Heart right ventricle (tissue), 16 donors: ENCODE measurements around the gene B4GALT5. TPM values are rescaled to one million over a fixed set of nuclear protein-coding genes. Genes with fewer than 3 reads are reported as not detected.
A peak's percentile ranks its signal among the peaks of the same experiment; 100 is the strongest.

Experiments
- ATAC-seq, 8 donors: fragments of 200-7000 bp; cut with Tn5 transposase; one replicate each; pipeline ENCODE4 v1.9.1; 2020; ENCODE audit warnings: mild to moderate bottlenecking in 8 of 8, moderate library complexity in 8 of 8, moderate number of reproducible peaks in 1 of 8
- DNase-seq, 2 donors: peaks; one replicate each; pipeline ENCODE4 v3.0.0-alpha.2; 2020
- H3K27ac ChIP-seq, 10 donors: fragments of 200-600 bp; sonication (generic) in 2 of 10; one replicate each; pipeline versions ENCODE4 v1.5.0 to v1.8.0; 2020 to 2022; ENCODE audit warnings: mild to moderate bottlenecking in 3 of 10
- H3K27me3 ChIP-seq, 7 donors: fragments of 200-600 bp; one replicate each; pipeline ENCODE4 v1.8.0; 2021 to 2022; ENCODE audit warnings: mild to moderate bottlenecking in 2 of 7
- H3K36me3 ChIP-seq, 9 donors: fragments of 200-600 bp; sonication (generic) in 1 of 9; one replicate each; pipeline versions ENCODE4 v1.5.0 to v1.8.0; 2020 to 2022; ENCODE audit warnings: mild to moderate bottlenecking in 2 of 9
- H3K4me1 ChIP-seq, 9 donors: fragments of 200-600 bp; sonication (generic) in 1 of 9; one replicate each; pipeline versions ENCODE4 v1.5.0 to v1.8.0; 2020 to 2022; ENCODE audit warnings: mild to moderate bottlenecking in 4 of 9
- H3K4me3 ChIP-seq, 10 donors: fragments of 200-600 bp; sonication (generic) in 2 of 10; one replicate each; pipeline versions ENCODE4 v1.5.0 to v1.8.0; 2020 to 2022; ENCODE audit warnings: mild to moderate bottlenecking in 7 of 10, moderate library complexity in 2 of 10
- H3K9me3 ChIP-seq, 11 donors: fragments of 200-600 bp in 10 of 11; sonication (generic) in 2 of 11; one replicate each; pipeline versions ENCODE4 v1.5.0 to v1.8.0; 2013 to 2022; ENCODE audit warnings: mild to moderate bottlenecking in 2 of 11, control low read depth in 1 of 11, moderate library complexity in 1 of 11
- WGBS, 2 donors: extraction: QIAGEN DNeasy Blood & Tissue Kit; methylation state at CpG; one replicate each; pipeline ENCODE4 v1.1.7; 2013; ENCODE audit warnings: inconsistent platforms in 1 of 2; 5-methylcytosine and 5-hydroxymethylcytosine counted together
- intact Hi-C, 10 donors: fragments of 100-400 bp; cut with DNase I; formaldehyde crosslinking; loops; one replicate each; pipeline versions ENCODE4 v1.11.1 to v1.14.2; 2022
- polyA plus RNA-seq, 2 donors: library from polyadenylated mRNA; stranded (reverse); fragments of 200-250 nt; gene quantifications; one replicate each; pipeline ENCODE4 v1.2.3, GENCODE V29; 2013
- total RNA-seq, 10 donors: library from RNA; stranded (reverse); fragmentation: NEBNext Ultra II Directional in 3 of 10; extraction: Animal tissue kit (Norgen Biotek cat#: 25700) in 3 of 10; gene quantifications; one replicate each; pipeline versions ENCODE4 v1.2.1 to v1.2.4, GENCODE V29; 2021 to 2023
- TF ChIP-seq, protein P1 (sequence below), 9 donors: fragments of 200-600 bp; sonication (generic) in 2 of 9; IDR thresholded peaks; one replicate each; pipeline versions ENCODE4 v1.5.0 to v1.8.0; 2021 to 2022; ENCODE audit warnings: antibody characterized with exemption in 9 of 9, mild to moderate bottlenecking in 5 of 9, moderate library complexity in 1 of 9
- donor health status: Arrhythmogenic right ventricular cardiomyopathy.
- donor health status: ischemic (EF 13 %, LVEDD 7.1; RV severe dilation, severe dysfunction).
- donor health status: healthy with polysubstance abuse.
- donor health status: DM: no; HTN: yes; CAD: no.
- donor health status: DM: no; HTN: no; CAD: no.
- donor health status: ischemic (EF 25% LVEDD 6.9; RV normal size, moderate dysfunction).
- donor health status: ischemic (EF 25% LVEDD 5.7; RV mildly dilated, moderate dysfunction).
- donor health status: healthy.
- donor health status: DM: yes; HTN: yes; CAD: no.
- donor health status: Ischemic cardiomyopathy.
- donor health status: ischemic (EF 35%, LVEDD 5.7; RV mildly dilated, moderate dysfunction).
- donor health status: nonischemic (EF 11% LVEDD 7.7; RV severe dilation, severe dysfunction).
- donor health status: DM: yes; HTN: yes; CAD: no.
- donor health status: PGD.
- donor health status: ischemic (EF 29% LVEDD 5.4; RV normal size, mild dysfunction).
- donor health status: nonischemic (EF 23%, LVEDD 6.1; RV moderate dilation, normal function).

B4GALT5 gene
- total and polyA plus RNA-seq, 12 donors = 7.4 to 61.6 (median 29.6) TPM

DNA sequence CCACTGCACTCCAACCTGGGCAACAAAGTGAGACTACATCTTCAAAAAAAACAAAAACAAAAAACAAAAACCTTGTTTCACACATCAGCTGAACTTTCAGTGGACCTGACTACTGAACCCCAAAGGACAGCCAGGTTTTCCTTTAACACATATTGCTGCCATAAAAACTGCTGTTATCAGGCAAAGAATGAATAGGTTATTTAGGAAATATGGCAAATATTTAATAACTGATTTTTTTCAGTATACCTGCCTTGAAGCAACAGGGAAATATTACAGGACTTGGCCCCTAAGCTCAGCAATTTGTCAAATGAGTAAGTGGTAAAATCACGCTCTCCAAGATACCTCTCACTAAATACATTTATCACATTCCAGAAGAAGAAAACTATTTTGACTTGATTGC is 34.0 kb downstream of the B4GALT5 start:
- 89 to 93% methylated on average over 1 of the region's 1 CpG for WGBS, 2 donors

DNA sequence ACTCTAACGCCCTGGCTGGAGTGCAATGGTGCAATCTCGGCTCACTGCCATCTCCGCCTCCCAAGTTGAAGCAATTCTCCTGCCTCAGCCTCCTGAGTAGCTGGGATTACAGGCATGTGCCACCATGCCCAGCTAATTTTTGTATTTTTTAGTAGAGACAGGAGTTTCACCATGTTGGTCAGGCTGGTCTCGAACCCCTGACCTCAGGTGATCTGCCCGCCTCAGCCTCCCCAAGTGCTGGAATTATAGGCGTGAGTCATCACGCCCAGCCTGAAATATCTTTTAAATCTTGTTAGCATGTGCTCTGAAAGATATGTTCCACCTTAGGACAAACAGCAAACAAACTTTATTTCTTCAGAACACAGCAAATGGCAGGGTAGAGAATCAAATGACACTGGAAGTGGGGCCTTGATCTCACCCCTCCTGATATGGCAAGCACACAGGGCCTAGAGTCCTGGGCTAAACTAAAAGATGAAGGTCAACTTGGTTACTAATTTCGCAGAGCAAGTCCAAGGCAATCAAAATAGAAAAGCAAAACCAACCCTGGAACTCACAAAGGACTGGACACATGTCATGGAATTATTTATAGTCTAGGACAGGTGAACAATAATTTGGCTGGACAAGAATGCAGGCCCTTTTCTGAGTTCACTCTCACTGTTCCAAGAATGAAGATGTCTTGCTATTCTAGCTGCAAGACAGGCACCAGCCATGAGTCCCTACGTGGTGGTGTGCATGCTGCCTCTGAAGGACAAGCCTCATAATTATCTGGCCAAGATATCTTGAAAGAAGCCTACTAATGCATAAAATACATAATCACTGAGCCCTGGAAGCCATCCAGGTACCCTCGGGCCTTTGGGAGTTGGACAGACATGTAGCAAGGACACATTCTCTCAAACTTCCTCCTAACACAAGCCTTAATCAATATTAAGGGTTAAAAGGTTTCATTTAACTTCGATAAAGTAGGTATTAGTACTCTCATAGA is 35.6 kb downstream of the B4GALT5 start:
- WGBS, 2 donors = 71 to 75% methylated on average over 11 of the region's 11 CpGs
- Histone ChIP-seq H3K4me3 (peak overlapping the region in 1 of 10 donors; percentile 4), H3K27me3 (no peaks in the 10 kb centered on the region), H3K36me3 (no peaks in the 10 kb centered on the region), H3K27ac (peak overlapping the region; percentile 23 to 92 (median 72)), H3K9me3 (no peaks in the 10 kb centered on the region), H3K4me1 (peaks cover 14 to 95% (median 65%) of the 10 kb centered on the region in 9 donors)
- TF ChIP-seq, protein P1, sequence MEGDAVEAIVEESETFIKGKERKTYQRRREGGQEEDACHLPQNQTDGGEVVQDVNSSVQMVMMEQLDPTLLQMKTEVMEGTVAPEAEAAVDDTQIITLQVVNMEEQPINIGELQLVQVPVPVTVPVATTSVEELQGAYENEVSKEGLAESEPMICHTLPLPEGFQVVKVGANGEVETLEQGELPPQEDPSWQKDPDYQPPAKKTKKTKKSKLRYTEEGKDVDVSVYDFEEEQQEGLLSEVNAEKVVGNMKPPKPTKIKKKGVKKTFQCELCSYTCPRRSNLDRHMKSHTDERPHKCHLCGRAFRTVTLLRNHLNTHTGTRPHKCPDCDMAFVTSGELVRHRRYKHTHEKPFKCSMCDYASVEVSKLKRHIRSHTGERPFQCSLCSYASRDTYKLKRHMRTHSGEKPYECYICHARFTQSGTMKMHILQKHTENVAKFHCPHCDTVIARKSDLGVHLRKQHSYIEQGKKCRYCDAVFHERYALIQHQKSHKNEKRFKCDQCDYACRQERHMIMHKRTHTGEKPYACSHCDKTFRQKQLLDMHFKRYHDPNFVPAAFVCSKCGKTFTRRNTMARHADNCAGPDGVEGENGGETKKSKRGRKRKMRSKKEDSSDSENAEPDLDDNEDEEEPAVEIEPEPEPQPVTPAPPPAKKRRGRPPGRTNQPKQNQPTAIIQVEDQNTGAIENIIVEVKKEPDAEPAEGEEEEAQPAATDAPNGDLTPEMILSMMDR (IDR thresholded peaks at IDR 0.05) = no peak
- ATAC-seq (peak in 6 of 8 donors; percentile 23 to 74 (median 50)), DNase-seq (no peak)
- intact Hi-C loops = no loop called here

More for the DNA sequence above, 34.0 kb downstream of the B4GALT5 start:
- peak overlapping the region in 2 of 10 donors; percentile 88 to 92 for H3K27ac ChIP-seq
- TF ChIP-seq, protein P1 (IDR thresholded peaks at IDR 0.05) = no peak
- ATAC-seq (no peak), DNase-seq (no peak)
- no peaks in the 10 kb centered on the region for H3K9me3 ChIP-seq
- no peak overlapping the region for H3K4me3 ChIP-seq
- intact Hi-C loops = loop anchor here in 1 of 10 donors (10.0 kb wide), 1 partner anchor 45 kb away; no protein-coding TSS in a partner anchor
- H3K36me3 ChIP-seq = peaks cover 0 to 8% (median 0%) of the 10 kb centered on the region in 9 donors
- H3K27me3 ChIP-seq = no peaks in the 10 kb centered on the region
- H3K4me1 ChIP-seq = peaks cover 14 to 92% (median 61%) of the 10 kb centered on the region in 9 donors

DNA sequence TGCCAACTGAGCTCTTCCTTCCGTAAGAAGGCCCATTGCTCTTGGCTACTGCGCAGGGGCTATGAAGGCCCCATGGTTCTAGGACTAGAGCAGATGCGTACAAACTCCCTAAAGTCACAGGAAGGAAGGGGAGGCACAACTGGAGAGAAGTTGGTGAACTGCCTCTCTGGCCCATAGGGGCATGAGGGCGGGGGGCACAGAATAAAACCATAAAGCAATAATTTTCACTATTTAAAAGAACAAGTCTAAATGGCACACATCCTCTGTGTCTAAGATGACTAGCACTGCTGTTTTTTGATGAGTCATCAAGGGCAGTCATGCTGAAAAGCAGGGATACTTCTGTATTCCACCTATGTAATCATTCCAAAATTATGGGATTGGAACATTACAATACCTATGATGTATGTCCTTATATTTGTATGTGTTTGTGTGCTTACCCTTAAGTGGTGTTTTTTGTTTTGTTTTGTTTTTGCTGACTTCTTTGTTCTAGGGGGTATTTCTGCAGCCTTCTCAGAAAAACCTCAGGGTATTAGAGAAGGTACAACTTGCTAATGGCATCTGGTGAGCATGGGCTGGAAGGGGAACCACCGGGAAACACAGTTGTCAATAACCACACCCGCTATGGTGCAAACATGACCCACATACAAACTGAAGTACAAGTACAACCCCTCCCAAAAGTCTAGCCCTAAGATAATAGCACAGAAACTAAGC is 36.9 kb downstream of the B4GALT5 start:
- DNase-seq (no peak), ATAC-seq (peak in 7 of 8 donors; percentile 26 to 59 (median 36))
- Histone ChIP-seq H3K9me3 (no peaks in the 10 kb centered on the region), H3K4me1 (peaks cover 16 to 93% (median 74%) of the 10 kb centered on the region in 9 donors), H3K27me3 (no peaks in the 10 kb centered on the region), H3K27ac (peak overlapping the region in 8 of 10 donors; percentile 7 to 92 (median 64)), H3K36me3 (no peaks in the 10 kb centered on the region), H3K4me3 (no peak overlapping the region)
- WGBS, 2 donors = 54 to 76% methylated on average over 6 of the region's 6 CpGs
- intact Hi-C loops = no loop called here
- TF ChIP-seq, protein P1 (IDR thresholded peaks at IDR 0.05) = no peak
